Ishikawa (cell line): ENCODE results near the gene TP53BP2.

ENCODE experiments used
- CEBPB ChIP-seq: IDR thresholded peaks from 2 replicates; pipeline ENCODE4 v1.6.1; 2012
- EGR1 ChIP-seq: IDR thresholded peaks from 2 replicates; pipeline ENCODE4 v1.6.1; 2012
- FOXM1 ChIP-seq: IDR thresholded peaks from 2 replicates; pipeline ENCODE4 v1.6.1; 2012; ENCODE audit warnings: low read depth, borderline replicate concordance
- RAD21 ChIP-seq: IDR thresholded peaks from 2 replicates; pipeline ENCODE4 v1.6.1; 2012; ENCODE audit warnings: low read depth
- TCF12 ChIP-seq: IDR thresholded peaks from 2 replicates; pipeline ENCODE4 v1.6.1; 2012; ENCODE audit warnings: low read depth
- TEAD4 ChIP-seq: IDR thresholded peaks from 2 replicates; pipeline ENCODE4 v1.6.1; 2012
- YY1 ChIP-seq: IDR thresholded peaks from 2 replicates; pipeline ENCODE4 v1.6.1; 2012; ENCODE audit warnings: low read depth
- TF ChIP-seq, protein P1 (sequence below): IDR thresholded peaks from 2 replicates; pipeline ENCODE4 v1.6.1; 2012
- TF ChIP-seq, protein P2 (sequence below): IDR thresholded peaks from 2 replicates; pipeline ENCODE4 v1.6.1; 2012; ENCODE audit warnings: low read depth, mild to moderate bottlenecking
- TF ChIP-seq, protein P3 (sequence below): IDR thresholded peaks from 2 replicates; pipeline ENCODE4 v1.6.1; 2012

DNA sequence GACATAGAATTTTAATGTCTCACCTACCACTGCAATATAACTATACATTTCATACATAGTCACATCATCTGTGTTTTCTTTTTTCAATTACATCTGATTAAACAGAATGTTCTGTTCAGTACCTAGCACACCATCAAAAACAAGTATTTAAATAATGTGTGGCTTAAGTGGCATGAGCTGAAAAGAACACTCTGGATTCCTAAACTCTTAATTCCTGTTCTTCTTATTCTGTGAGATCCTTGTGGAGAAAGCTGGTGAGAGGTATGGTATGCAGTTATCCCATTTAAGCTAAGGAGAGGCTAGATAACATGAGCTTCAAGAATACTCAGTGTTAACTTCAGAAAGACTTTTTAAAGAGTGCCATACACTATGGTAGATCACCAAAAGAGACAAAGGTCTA lies 5.5 kb downstream of the TP53BP2 start:
- TF ChIP-seq RAD21 (no peak), EGR1 (no peak), CEBPB (no peak), FOXM1 (no peak), TCF12 (no peak), TEAD4 (no peak), YY1 (no peak)
- TF ChIP-seq, protein P1, sequence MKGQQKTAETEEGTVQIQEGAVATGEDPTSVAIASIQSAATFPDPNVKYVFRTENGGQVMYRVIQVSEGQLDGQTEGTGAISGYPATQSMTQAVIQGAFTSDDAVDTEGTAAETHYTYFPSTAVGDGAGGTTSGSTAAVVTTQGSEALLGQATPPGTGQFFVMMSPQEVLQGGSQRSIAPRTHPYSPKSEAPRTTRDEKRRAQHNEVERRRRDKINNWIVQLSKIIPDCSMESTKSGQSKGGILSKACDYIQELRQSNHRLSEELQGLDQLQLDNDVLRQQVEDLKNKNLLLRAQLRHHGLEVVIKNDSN, result no peak
- TF ChIP-seq, protein P2, sequence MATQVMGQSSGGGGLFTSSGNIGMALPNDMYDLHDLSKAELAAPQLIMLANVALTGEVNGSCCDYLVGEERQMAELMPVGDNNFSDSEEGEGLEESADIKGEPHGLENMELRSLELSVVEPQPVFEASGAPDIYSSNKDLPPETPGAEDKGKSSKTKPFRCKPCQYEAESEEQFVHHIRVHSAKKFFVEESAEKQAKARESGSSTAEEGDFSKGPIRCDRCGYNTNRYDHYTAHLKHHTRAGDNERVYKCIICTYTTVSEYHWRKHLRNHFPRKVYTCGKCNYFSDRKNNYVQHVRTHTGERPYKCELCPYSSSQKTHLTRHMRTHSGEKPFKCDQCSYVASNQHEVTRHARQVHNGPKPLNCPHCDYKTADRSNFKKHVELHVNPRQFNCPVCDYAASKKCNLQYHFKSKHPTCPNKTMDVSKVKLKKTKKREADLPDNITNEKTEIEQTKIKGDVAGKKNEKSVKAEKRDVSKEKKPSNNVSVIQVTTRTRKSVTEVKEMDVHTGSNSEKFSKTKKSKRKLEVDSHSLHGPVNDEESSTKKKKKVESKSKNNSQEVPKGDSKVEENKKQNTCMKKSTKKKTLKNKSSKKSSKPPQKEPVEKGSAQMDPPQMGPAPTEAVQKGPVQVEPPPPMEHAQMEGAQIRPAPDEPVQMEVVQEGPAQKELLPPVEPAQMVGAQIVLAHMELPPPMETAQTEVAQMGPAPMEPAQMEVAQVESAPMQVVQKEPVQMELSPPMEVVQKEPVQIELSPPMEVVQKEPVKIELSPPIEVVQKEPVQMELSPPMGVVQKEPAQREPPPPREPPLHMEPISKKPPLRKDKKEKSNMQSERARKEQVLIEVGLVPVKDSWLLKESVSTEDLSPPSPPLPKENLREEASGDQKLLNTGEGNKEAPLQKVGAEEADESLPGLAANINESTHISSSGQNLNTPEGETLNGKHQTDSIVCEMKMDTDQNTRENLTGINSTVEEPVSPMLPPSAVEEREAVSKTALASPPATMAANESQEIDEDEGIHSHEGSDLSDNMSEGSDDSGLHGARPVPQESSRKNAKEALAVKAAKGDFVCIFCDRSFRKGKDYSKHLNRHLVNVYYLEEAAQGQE, result no peak
- TF ChIP-seq, protein P3, sequence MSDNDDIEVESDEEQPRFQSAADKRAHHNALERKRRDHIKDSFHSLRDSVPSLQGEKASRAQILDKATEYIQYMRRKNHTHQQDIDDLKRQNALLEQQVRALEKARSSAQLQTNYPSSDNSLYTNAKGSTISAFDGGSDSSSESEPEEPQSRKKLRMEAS, result no peak
